ENCODE measurements around the gene SEPTIN12. TPM values are rescaled to one million over a fixed set of nuclear protein-coding genes. Genes with fewer than 3 reads are reported as not detected.

Gene SEPTIN12
- total RNA-seq, 1 donor from 2014 or later, result 0.65 TPM

GRCh38 chr16:4820652-4821051 lies 32.5 kb upstream of the SEPTIN12 start:
- Mint-ChIP-seq H3K27me3 (ENCODE audit: low read depth) (no peaks in the 10 kb centered on the region), H3K27ac (ENCODE audit: unreplicated experiment) (no peak overlapping the region), H3K4me3 (no peak overlapping the region), H3K9me3 (no peaks in the 10 kb centered on the region), H3K4me1 (no peaks in the 10 kb centered on the region), H3K36me3 (ENCODE audit: low read depth) (peaks cover 8% of the 10 kb centered on the region)
- TF ChIP-seq, protein P1, sequence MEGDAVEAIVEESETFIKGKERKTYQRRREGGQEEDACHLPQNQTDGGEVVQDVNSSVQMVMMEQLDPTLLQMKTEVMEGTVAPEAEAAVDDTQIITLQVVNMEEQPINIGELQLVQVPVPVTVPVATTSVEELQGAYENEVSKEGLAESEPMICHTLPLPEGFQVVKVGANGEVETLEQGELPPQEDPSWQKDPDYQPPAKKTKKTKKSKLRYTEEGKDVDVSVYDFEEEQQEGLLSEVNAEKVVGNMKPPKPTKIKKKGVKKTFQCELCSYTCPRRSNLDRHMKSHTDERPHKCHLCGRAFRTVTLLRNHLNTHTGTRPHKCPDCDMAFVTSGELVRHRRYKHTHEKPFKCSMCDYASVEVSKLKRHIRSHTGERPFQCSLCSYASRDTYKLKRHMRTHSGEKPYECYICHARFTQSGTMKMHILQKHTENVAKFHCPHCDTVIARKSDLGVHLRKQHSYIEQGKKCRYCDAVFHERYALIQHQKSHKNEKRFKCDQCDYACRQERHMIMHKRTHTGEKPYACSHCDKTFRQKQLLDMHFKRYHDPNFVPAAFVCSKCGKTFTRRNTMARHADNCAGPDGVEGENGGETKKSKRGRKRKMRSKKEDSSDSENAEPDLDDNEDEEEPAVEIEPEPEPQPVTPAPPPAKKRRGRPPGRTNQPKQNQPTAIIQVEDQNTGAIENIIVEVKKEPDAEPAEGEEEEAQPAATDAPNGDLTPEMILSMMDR (conservative IDR thresholded peaks at IDR 0.05), result no peak
- DNase-seq (ENCODE audit: low read depth, low spot score), result no peak

- Mint-ChIP-seq H3K9me3 (no peaks in the 10 kb centered on the region), H3K36me3 (ENCODE audit: low read depth) (peaks cover 13% of the 10 kb centered on the region), H3K27me3 (ENCODE audit: low read depth) (no peaks in the 10 kb centered on the region), H3K27ac (ENCODE audit: unreplicated experiment) (peak overlapping the region; percentile 43), H3K4me1 (no peaks in the 10 kb centered on the region), H3K4me3 (no peak overlapping the region)
- DNase-seq (ENCODE audit: low read depth, low spot score), result no peak
- TF ChIP-seq, protein P1 (conservative IDR thresholded peaks at IDR 0.05), result no peak
Observed at GRCh38 chr16:4814542-4815173, 26.5 kb upstream of the SEPTIN12 start.

GRCh38 chr16:4814046-4814445 lies 25.9 kb upstream of the SEPTIN12 start:
- TF ChIP-seq, protein P1 (conservative IDR thresholded peaks at IDR 0.05), result no peak
- no peak overlapping the region for H3K27ac Mint-ChIP-seq (ENCODE audit: unreplicated experiment)
- H3K9me3 Mint-ChIP-seq, result no peaks in the 10 kb centered on the region
- no peak for DNase-seq (ENCODE audit: low read depth, low spot score)
- H3K36me3 Mint-ChIP-seq (ENCODE audit: low read depth), result peaks cover 13% of the 10 kb centered on the region
- no peak overlapping the region for H3K4me3 Mint-ChIP-seq
- no peaks in the 10 kb centered on the region for H3K27me3 Mint-ChIP-seq (ENCODE audit: low read depth)
- no peaks in the 10 kb centered on the region for H3K4me1 Mint-ChIP-seq

GRCh38 chr16:4813251-4814003 lies 25.3 kb upstream of the SEPTIN12 start:
- peak overlapping the region; percentile 67 for H3K27ac Mint-ChIP-seq (ENCODE audit: unreplicated experiment)
- no peak for DNase-seq (ENCODE audit: low read depth, low spot score)
- no peaks in the 10 kb centered on the region for H3K9me3 Mint-ChIP-seq
- H3K4me1 Mint-ChIP-seq, result no peaks in the 10 kb centered on the region
- H3K36me3 Mint-ChIP-seq (ENCODE audit: low read depth), result peaks cover 9% of the 10 kb centered on the region
- TF ChIP-seq, protein P1 (conservative IDR thresholded peaks at IDR 0.05), result no peak
- H3K4me3 Mint-ChIP-seq, result no peak overlapping the region
- H3K27me3 Mint-ChIP-seq (ENCODE audit: low read depth), result no peaks in the 10 kb centered on the region

DNA sequence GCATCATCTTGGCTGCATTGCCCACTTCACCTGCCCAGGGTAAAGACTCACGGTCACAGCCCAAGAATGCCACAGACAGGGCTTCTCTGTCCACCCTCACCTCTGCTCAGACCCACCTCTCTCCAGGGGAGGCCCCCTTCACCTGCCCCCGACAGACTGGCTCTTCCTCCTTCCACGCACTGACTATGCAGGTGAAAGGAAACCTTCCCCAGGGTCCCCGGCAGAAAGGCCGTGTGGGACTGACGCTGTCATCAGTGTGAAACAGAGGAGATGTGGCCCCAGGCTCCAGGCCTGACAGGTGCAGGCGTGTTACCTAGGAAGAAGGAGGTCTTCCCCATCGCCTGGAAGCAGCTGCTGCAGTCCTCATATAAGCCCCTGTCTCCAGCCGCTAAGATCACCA lies 23.6 kb upstream of the SEPTIN12 start:
- TF ChIP-seq, protein P1 (conservative IDR thresholded peaks at IDR 0.05), result no peak
- no peaks in the 10 kb centered on the region for H3K9me3 Mint-ChIP-seq
- no peaks in the 10 kb centered on the region for H3K4me1 Mint-ChIP-seq
- peaks cover 12% of the 10 kb centered on the region for H3K36me3 Mint-ChIP-seq (ENCODE audit: low read depth)
- H3K27me3 Mint-ChIP-seq (ENCODE audit: low read depth), result no peaks in the 10 kb centered on the region
- DNase-seq (ENCODE audit: low read depth, low spot score), result no peak
- no peak overlapping the region for H3K4me3 Mint-ChIP-seq
- no peak overlapping the region for H3K27ac Mint-ChIP-seq (ENCODE audit: unreplicated experiment)
